Measurements from ENCODE around the gene SMG5.
A peak's percentile ranks its signal among the peaks of the same experiment; 100 is the strongest.
"Not testable (repeated sequence)": the region's sequence is repeated elsewhere in the genome, so short reads cannot be mapped to it uniquely, and the experiment has no call there.

Gene SMG5, protein sequence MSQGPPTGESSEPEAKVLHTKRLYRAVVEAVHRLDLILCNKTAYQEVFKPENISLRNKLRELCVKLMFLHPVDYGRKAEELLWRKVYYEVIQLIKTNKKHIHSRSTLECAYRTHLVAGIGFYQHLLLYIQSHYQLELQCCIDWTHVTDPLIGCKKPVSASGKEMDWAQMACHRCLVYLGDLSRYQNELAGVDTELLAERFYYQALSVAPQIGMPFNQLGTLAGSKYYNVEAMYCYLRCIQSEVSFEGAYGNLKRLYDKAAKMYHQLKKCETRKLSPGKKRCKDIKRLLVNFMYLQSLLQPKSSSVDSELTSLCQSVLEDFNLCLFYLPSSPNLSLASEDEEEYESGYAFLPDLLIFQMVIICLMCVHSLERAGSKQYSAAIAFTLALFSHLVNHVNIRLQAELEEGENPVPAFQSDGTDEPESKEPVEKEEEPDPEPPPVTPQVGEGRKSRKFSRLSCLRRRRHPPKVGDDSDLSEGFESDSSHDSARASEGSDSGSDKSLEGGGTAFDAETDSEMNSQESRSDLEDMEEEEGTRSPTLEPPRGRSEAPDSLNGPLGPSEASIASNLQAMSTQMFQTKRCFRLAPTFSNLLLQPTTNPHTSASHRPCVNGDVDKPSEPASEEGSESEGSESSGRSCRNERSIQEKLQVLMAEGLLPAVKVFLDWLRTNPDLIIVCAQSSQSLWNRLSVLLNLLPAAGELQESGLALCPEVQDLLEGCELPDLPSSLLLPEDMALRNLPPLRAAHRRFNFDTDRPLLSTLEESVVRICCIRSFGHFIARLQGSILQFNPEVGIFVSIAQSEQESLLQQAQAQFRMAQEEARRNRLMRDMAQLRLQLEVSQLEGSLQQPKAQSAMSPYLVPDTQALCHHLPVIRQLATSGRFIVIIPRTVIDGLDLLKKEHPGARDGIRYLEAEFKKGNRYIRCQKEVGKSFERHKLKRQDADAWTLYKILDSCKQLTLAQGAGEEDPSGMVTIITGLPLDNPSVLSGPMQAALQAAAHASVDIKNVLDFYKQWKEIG

GRCh38 chr1:156282479-156283222, at the start of gene SMG5:
Gene SMG5 (minus strand): TSS chr1:156282825. CDS start chr1:156282680, 145 bp downstream.
- DNase-seq (ENCODE audit: low read depth), result peak; percentile 99
- no peak for TF ChIP-seq CTCF (conservative IDR thresholded peaks at IDR 0.05; ENCODE audit: control insufficient read depth, insufficient read depth, low read depth, low read length)

DNA sequence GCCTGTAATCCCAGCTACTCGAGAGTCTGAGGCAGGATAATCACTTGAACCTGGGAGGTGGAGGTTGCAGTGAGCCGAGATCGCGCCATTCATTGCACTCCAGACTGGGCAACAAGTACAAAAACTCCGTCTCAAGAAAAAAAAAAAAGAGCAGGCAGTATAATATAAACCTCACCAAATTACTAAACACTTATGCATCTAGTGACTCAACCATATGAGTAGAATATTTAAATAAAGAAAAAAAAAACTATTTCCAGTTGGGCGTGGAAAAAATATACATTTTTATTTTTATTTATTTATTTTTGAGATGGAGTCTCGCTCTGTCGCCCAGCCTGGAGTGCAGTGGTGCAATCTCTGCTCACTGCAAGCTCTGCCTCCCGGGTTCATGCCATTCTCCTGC, 40.6 kb upstream of the SMG5 start:
- DNase-seq (ENCODE audit: low read depth), result peak; percentile 50
- not testable (repeated sequence) for H3K4me3 ChIP-seq (ENCODE audit: control insufficient read depth, low read depth, low read length)

More at GRCh38 chr1:156282479-156283222, at the start of gene SMG5:
- H3K4me3 ChIP-seq (ENCODE audit: control insufficient read depth, low read depth, low read length), result peak within 1 kb of the TSS; percentile 97

DNA sequence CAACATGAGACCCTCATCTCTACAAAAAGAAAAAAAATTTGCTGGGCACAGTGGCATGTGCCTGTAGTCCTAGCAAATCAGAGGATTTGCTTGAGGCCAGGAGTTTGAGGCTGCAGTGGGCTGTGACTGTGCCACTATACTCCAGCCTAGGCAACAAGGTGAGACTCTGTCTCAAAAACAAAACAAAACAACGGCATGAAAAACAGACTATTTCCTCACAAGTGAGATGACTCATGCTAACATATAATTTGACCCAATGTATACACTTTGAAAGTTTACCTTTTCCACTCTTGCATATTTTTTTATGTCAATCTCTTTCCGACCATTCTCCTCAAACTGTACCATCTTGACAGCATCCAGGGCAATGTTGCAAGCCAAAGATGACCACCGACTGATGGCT, 37.9 kb upstream of the SMG5 start:
- no peak overlapping the region for H3K4me3 ChIP-seq (ENCODE audit: control insufficient read depth, low read depth, low read length)
- no peak for TF ChIP-seq CTCF (conservative IDR thresholded peaks at IDR 0.05; ENCODE audit: control insufficient read depth, insufficient read depth, low read depth, low read length)
- DNase-seq (ENCODE audit: low read depth), result no peak

GRCh38 chr1:156319664-156320063, 37.0 kb upstream of the SMG5 start:
- peak; percentile 58 for TF ChIP-seq CTCF (conservative IDR thresholded peaks at IDR 0.05; ENCODE audit: control insufficient read depth, insufficient read depth, low read depth, low read length)
- peak; percentile 35 for DNase-seq (ENCODE audit: low read depth)
- H3K4me3 ChIP-seq (ENCODE audit: control insufficient read depth, low read depth, low read length), result no peak overlapping the region

DNA sequence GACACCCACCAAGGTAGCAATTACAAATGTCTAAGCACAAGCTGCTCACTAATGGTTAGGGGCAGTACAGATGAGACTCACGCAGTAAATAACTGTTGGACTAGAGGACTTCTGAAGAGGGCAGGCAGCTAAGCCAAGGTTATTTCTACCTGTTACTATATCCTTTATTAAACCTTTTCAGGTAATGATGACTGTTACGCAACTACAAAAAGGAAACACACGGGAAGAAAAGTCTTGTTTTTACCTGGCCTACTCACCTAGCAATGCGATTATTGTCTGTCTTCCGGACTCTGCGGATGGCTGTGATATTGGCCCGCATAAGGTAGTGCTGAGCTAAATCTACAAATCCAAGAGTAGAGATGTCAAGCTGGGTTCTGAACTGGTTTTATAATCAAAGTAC, 34.3 kb upstream of the SMG5 start:
- no peak for TF ChIP-seq CTCF (conservative IDR thresholded peaks at IDR 0.05; ENCODE audit: control insufficient read depth, insufficient read depth, low read depth, low read length)
- H3K4me3 ChIP-seq (ENCODE audit: control insufficient read depth, low read depth, low read length), result no peak overlapping the region
- DNase-seq (ENCODE audit: low read depth), result no peak

DNA sequence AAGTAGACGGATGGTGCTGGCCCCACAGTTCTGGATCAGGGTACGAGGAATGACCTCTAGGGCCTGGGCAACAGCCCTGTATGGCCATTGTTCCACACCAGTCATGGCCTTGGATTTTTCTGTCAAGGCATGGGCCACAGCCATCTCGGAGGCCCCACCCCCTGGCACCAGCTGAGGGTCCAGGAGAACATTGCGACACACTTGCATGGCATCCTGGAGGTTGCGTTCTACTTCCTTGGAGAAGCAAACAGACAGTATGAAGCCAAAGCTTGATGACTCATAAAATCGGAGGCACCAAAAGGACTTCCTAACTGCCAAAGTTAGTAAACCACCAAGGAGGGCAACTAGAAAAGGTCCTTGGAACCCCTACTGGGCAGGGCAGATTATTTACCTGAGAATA, 28.3 kb upstream of the SMG5 start:
- no peak for TF ChIP-seq CTCF (conservative IDR thresholded peaks at IDR 0.05; ENCODE audit: control insufficient read depth, insufficient read depth, low read depth, low read length)
- H3K4me3 ChIP-seq (ENCODE audit: control insufficient read depth, low read depth, low read length), result no peak overlapping the region
- peak; percentile 74 for DNase-seq (ENCODE audit: low read depth)

Measured in fibroblast of mammary gland (primary cell).